ENCODE measurements around the gene CHRNB4.

GRCh38 chr15:78641102-78641748 is at the start of gene CHRNB4:
- TF ChIP-seq POLR2A (IDR thresholded peaks at IDR 0.05; ENCODE audit: low read length) (no peak), GATA1 (IDR thresholded peaks at IDR 0.05; ENCODE audit: low read depth, low read length) (no peak)

Measured in erythroblast (primary cell).